Measurements from ENCODE around the gene RNF125. TPM values are rescaled to one million over a fixed set of nuclear protein-coding genes. Genes with fewer than 3 reads are reported as not detected.
A peak's percentile ranks its signal among the peaks of the same experiment; 100 is the strongest.

RNF125 gene
- total and polyA plus RNA-seq, 4 donors, result 1.6 to 5.7 (median 3.6) TPM

DNA sequence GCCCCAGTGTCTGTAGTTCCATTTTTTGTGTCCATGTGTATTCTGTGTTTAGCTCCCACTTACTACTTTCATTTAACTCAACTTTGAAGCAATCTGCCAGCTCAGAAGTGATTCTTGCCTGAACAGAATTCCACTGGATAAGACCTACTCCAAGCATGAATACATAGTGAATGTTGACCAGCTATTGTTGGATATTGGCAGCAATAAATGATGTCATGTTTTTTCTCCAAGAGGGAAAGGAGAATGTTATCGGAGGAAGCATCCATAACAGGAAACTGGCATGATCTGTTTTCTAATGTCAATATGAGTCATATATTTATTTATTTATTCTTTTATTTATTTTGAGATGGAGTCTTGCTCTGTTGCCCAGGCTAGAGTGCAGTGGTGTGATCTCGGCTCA is 38.9 kb upstream of the RNF125 start:
- 90% methylated on average over 2 of the region's 2 CpGs for WGBS
- H3K27me3 ChIP-seq (ENCODE audit: control insufficient read depth in 4 of 4, insufficient read depth in 4 of 4, low read length in 3 of 4), result no peaks in the 10 kb centered on the region
- H3K4me3 ChIP-seq (ENCODE audit: low read depth in 1 of 3, low read length in 3 of 3), result no peak overlapping the region
- no peaks in the 10 kb centered on the region for H3K36me3 ChIP-seq (ENCODE audit: control insufficient read depth in 4 of 4, insufficient read depth in 3 of 4, low read depth in 1 of 4, low read length in 3 of 4)
- no peak for TF ChIP-seq REST (IDR thresholded peaks at IDR 0.05)
- TF ChIP-seq JUND (IDR thresholded peaks at IDR 0.05), result no peak
- TF ChIP-seq HNF4A (conservative IDR thresholded peaks at IDR 0.05), result no peak
- no peak for TF ChIP-seq HNF4G (IDR thresholded peaks at IDR 0.05)
- TF ChIP-seq CTCF (IDR thresholded peaks at IDR 0.05; ENCODE audit: low read depth, low read length, missing input control), result no peak
- no peak for TF ChIP-seq MAX (IDR thresholded peaks at IDR 0.05)
- TF ChIP-seq, protein P1, sequence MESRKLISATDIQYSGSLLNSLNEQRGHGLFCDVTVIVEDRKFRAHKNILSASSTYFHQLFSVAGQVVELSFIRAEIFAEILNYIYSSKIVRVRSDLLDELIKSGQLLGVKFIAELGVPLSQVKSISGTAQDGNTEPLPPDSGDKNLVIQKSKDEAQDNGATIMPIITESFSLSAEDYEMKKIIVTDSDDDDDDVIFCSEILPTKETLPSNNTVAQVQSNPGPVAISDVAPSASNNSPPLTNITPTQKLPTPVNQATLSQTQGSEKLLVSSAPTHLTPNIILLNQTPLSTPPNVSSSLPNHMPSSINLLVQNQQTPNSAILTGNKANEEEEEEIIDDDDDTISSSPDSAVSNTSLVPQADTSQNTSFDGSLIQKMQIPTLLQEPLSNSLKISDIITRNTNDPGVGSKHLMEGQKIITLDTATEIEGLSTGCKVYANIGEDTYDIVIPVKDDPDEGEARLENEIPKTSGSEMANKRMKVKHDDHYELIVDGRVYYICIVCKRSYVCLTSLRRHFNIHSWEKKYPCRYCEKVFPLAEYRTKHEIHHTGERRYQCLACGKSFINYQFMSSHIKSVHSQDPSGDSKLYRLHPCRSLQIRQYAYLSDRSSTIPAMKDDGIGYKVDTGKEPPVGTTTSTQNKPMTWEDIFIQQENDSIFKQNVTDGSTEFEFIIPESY (IDR thresholded peaks at IDR 0.05), result no peak
- no peak for TF ChIP-seq RAD21 (IDR thresholded peaks at IDR 0.05)
- peaks cover 3 to 15% (median 10%) of the 10 kb centered on the region in 4 donors for H3K4me1 ChIP-seq (ENCODE audit: control insufficient read depth in 4 of 4, insufficient read depth in 4 of 4, low read length in 3 of 4)
- H3K27ac ChIP-seq (ENCODE audit: low read depth in 1 of 2, low read length in 2 of 2), result no peak overlapping the region
- H3K9me3 ChIP-seq (ENCODE audit: control insufficient read depth in 4 of 4, low read length in 3 of 4), result peaks cover 0 to 5% (median under 1%) of the 10 kb centered on the region in 4 donors
- H3K9ac ChIP-seq (ENCODE audit: low read depth in 1 of 2, low read length in 2 of 2), result no peak overlapping the region
- no peak for DNase-seq (ENCODE audit: low spot score)

- Histone ChIP-seq H3K36me3 (ENCODE audit: control insufficient read depth in 4 of 4, insufficient read depth in 3 of 4, low read depth in 1 of 4, low read length in 3 of 4) (no peaks in the 10 kb centered on the region), H3K9me3 (ENCODE audit: control insufficient read depth in 4 of 4, low read length in 3 of 4) (peaks cover 0 to 2% (median 0%) of the 10 kb centered on the region in 4 donors), H3K27ac (ENCODE audit: low read depth in 1 of 2, low read length in 2 of 2) (no peak overlapping the region), H3K4me1 (ENCODE audit: control insufficient read depth in 4 of 4, insufficient read depth in 4 of 4, low read length in 3 of 4) (peaks cover 3 to 15% (median 10%) of the 10 kb centered on the region in 4 donors), H3K27me3 (ENCODE audit: control insufficient read depth in 4 of 4, insufficient read depth in 4 of 4, low read length in 3 of 4) (no peaks in the 10 kb centered on the region), H3K4me3 (ENCODE audit: low read depth in 1 of 3, low read length in 3 of 3) (no peak overlapping the region), H3K9ac (ENCODE audit: low read depth in 1 of 2, low read length in 2 of 2) (no peak overlapping the region)
- TF ChIP-seq HNF4G (IDR thresholded peaks at IDR 0.05) (no peak), HNF4A (conservative IDR thresholded peaks at IDR 0.05) (peak in 1 of 2 donors; percentile 11)
- DNase-seq (ENCODE audit: low spot score), result no peak
Observed at GRCh38 chr18:31980863-31981262, 37.8 kb upstream of the RNF125 start.

GRCh38 chr18:31983020-31983419 is 35.6 kb upstream of the RNF125 start:
- DNase-seq (ENCODE audit: low spot score), result no peak
- Histone ChIP-seq H3K4me3 (ENCODE audit: low read depth in 1 of 3, low read length in 3 of 3) (no peak overlapping the region), H3K27ac (ENCODE audit: low read depth in 1 of 2, low read length in 2 of 2) (peak overlapping the region; percentile 78 to 82), H3K9me3 (ENCODE audit: control insufficient read depth in 4 of 4, low read length in 3 of 4) (peaks cover 0 to under 1% (median 0%) of the 10 kb centered on the region in 4 donors), H3K4me1 (ENCODE audit: control insufficient read depth in 4 of 4, insufficient read depth in 4 of 4, low read length in 3 of 4) (peaks cover 3 to 22% (median 10%) of the 10 kb centered on the region in 4 donors), H3K36me3 (ENCODE audit: control insufficient read depth in 4 of 4, insufficient read depth in 3 of 4, low read depth in 1 of 4, low read length in 3 of 4) (no peaks in the 10 kb centered on the region), H3K27me3 (ENCODE audit: control insufficient read depth in 4 of 4, insufficient read depth in 4 of 4, low read length in 3 of 4) (no peaks in the 10 kb centered on the region), H3K9ac (ENCODE audit: low read depth in 1 of 2, low read length in 2 of 2) (no peak overlapping the region)
- 25% methylated on average over 3 of the region's 3 CpGs for WGBS
- TF ChIP-seq NR2F2 (IDR thresholded peaks at IDR 0.05), result peak; percentile 16
- peak in 1 of 2 donors; percentile 50 for TF ChIP-seq GABPA (IDR thresholded peaks at IDR 0.05 in 1 of 2, conservative IDR thresholded peaks at IDR 0.05 in 1 of 2)
- peak; percentile 50 for TF ChIP-seq FOXA2 (IDR thresholded peaks at IDR 0.05)
- TF ChIP-seq SP1 (IDR thresholded peaks at IDR 0.05), result peak; percentile 81
- TF ChIP-seq HNF4G (IDR thresholded peaks at IDR 0.05), result peak; percentile 63
- no peak for TF ChIP-seq CTCF (IDR thresholded peaks at IDR 0.05; ENCODE audit: low read depth, low read length, missing input control)
- TF ChIP-seq EGR1 (IDR thresholded peaks at IDR 0.05; ENCODE audit: low read depth in 2 of 2), result peak in 1 of 2 donors; percentile 59
- peak; percentile 50 to 85 for TF ChIP-seq JUND (IDR thresholded peaks at IDR 0.05)
- no peak for TF ChIP-seq FOXA1 (IDR thresholded peaks at IDR 0.05)
- peak; percentile 38 to 42 for TF ChIP-seq RAD21 (IDR thresholded peaks at IDR 0.05)
- TF ChIP-seq HNF4A (conservative IDR thresholded peaks at IDR 0.05), result peak; percentile 90 to 97
- peak; percentile 79 for TF ChIP-seq MAX (IDR thresholded peaks at IDR 0.05)
- peak; percentile 79 to 94 for TF ChIP-seq RXRA (IDR thresholded peaks at IDR 0.05)
- no peak for TF ChIP-seq TAF1 (conservative IDR thresholded peaks at IDR 0.05)
